Uterine smooth muscle cell (primary cell): ENCODE data around the gene NTRK2. TPM values are rescaled to one million over a fixed set of nuclear protein-coding genes. Genes with fewer than 3 reads are reported as not detected.

ENCODE experiments used
- total RNA-seq: library from RNA; depleted of rRNA; stranded (reverse); fragments of >200 nt; gene quantifications from 2 replicates; pipeline ENCODE4 v1.2.3, GENCODE V29; 2014

NTRK2 gene
- 0.33 and 1.9 TPM in 2 replicates for total RNA-seq

DNA sequence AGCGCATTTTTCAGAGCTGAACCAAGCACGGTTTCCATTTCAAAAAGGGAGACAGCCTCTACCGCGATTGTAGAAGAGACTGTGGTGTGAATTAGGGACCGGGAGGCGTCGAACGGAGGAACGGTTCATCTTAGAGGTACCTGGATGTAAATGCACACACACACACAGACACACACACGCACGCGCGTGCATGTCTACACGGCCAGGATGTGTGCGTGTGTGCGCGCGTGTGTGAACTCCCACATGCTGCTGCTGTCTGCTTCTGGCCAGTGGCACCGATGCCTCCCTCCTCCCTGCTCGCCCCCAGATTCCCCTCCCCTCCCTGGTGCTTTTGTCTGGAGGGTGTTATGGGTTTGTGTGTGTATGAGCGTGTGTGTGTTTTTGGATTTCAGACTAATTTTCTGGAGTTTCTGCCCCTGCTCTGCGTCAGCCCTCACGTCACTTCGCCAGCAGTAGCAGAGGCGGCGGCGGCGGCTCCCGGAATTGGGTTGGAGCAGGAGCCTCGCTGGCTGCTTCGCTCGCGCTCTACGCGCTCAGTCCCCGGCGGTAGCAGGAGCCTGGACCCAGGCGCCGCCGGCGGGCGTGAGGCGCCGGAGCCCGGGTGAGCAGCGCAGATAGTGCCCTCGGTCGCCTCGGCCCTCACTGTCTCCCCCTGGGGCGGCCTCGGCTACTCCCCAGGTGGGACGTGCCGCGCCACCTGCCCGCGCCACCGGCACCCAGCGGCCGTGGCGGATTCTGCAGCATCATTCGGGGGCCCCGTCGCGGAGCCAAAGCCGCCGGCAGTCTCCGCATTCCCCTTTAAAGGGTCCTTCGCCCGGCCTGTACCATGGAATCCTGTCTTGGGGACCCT, at the start of gene NTRK2:
Gene NTRK2 (plus strand): TSS at position 442 of the 850 bp plus-strand sequence. CDS start 1,020 bp downstream, outside the sequence.

